Measurements from ENCODE around the gene HRCT1.

DNA sequence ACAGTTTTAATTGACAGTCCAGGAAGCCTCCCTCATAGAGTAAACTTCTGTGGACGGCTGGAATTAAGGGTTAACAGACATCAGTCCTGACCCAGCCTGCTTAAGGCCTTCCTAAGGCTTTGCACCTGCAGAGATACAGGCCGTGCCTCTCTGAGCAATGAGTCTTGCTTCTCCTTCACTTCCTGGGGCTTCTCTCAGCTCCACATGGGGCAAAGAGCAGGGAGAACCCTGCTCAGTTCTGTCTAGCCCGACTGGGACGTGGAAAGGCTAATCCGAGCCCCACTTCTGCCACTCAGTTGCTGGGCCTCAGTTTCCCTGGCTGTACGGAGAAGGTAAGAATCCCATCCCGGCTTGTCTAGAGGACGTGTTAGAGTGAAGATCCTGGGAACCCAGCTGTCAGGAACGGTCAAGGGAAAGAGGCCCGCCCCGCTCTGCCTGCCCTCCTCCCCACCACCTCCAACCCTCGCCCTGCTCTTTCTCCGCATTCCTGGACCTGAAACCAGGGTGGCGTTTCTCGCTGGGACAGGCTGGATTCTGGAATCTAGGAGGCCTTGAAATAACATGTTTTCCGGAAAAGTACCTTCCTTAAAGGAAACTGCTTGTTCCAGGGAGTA is 9.8 kb downstream of the HRCT1 start:
- no peak for TF ChIP-seq POLR2A (IDR thresholded peaks at IDR 0.05)
- TF ChIP-seq, protein P1, sequence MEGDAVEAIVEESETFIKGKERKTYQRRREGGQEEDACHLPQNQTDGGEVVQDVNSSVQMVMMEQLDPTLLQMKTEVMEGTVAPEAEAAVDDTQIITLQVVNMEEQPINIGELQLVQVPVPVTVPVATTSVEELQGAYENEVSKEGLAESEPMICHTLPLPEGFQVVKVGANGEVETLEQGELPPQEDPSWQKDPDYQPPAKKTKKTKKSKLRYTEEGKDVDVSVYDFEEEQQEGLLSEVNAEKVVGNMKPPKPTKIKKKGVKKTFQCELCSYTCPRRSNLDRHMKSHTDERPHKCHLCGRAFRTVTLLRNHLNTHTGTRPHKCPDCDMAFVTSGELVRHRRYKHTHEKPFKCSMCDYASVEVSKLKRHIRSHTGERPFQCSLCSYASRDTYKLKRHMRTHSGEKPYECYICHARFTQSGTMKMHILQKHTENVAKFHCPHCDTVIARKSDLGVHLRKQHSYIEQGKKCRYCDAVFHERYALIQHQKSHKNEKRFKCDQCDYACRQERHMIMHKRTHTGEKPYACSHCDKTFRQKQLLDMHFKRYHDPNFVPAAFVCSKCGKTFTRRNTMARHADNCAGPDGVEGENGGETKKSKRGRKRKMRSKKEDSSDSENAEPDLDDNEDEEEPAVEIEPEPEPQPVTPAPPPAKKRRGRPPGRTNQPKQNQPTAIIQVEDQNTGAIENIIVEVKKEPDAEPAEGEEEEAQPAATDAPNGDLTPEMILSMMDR (IDR thresholded peaks at IDR 0.05) = no peak

Measured in breast epithelium (tissue), 3 donors.